HepG2 (cell line): Measurements from ENCODE around the gene CDKN2C. TPM values are rescaled to one million over a fixed set of nuclear protein-coding genes. Genes with fewer than 3 reads are reported as not detected.

Source experiments
- AGO2 ChIP-seq: fragments of 200-400 bp; formaldehyde crosslinking; optimal IDR thresholded peaks from 2 replicates; pipeline ENCODE3; 2017; ENCODE audit warnings: mild to moderate bottlenecking, low read depth, low read length, moderate library complexity
- BRCA1 ChIP-seq: sonication (generic); formaldehyde crosslinking; IDR thresholded peaks from 2 replicates; pipeline ENCODE4 v1.4.0; 2020; ENCODE audit warnings: missing genetic modification reagents
- CHD4 ChIP-seq: fragments of 200-600 bp; sonication (generic); IDR thresholded peaks from 2 replicates; pipeline ENCODE4 v1.7.0; 2017; ENCODE audit warnings: mild to moderate bottlenecking, low read length, borderline replicate concordance
- DMAP1 ChIP-seq: IDR thresholded peaks from 2 replicates; pipeline ENCODE4 v1.6.1; 2016
- DR1 ChIP-seq: sonication (generic); formaldehyde crosslinking; IDR thresholded peaks from 2 replicates; pipeline ENCODE4 v1.8.0; 2021; ENCODE audit warnings: mild to moderate bottlenecking, missing genetic modification reagents, inconsistent platforms
- EEA1 ChIP-seq: sonication (generic); formaldehyde crosslinking; IDR thresholded peaks from 2 replicates; pipeline ENCODE4 v1.5.1; 2020; ENCODE audit warnings: mild to moderate bottlenecking, missing genetic modification reagents, borderline replicate concordance
- EED ChIP-seq: sonication (generic); formaldehyde crosslinking; IDR thresholded peaks from 2 replicates; pipeline ENCODE4 v1.5.0; 2020; ENCODE audit warnings: mild to moderate bottlenecking, missing genetic modification reagents
- ESRRA ChIP-seq: sonication (generic); formaldehyde crosslinking; IDR thresholded peaks from 2 replicates; pipeline ENCODE4 v1.5.1; 2020; ENCODE audit warnings: mild to moderate bottlenecking, low read depth, missing genetic modification reagents
- ETV5 ChIP-seq: IDR thresholded peaks from 2 replicates; pipeline ENCODE4 v1.6.1; 2018; ENCODE audit warnings: missing biosample characterization, missing genetic modification reagents, inconsistent platforms, borderline replicate concordance
- FOXJ3 ChIP-seq: sonication (generic); formaldehyde crosslinking; IDR thresholded peaks from 2 replicates; pipeline ENCODE4 v1.4.0; 2020; ENCODE audit warnings: missing genetic modification reagents, mild to moderate bottlenecking, borderline replicate concordance
- GABPA ChIP-seq, 2 experiments: IDR thresholded peaks; 2 replicates each; pipeline ENCODE4 v1.6.1; 2011 to 2016; ENCODE audit warnings: low read depth in 2 of 2, low read length in 1 of 2, missing biosample characterization in 1 of 2, missing genetic modification characterization in 1 of 2
- HNF4A ChIP-seq: sonication (generic); formaldehyde crosslinking; IDR thresholded peaks from 2 replicates; pipeline ENCODE4 v1.4.0; 2020; ENCODE audit warnings: missing genetic modification reagents
- KAT7 ChIP-seq: IDR thresholded peaks from 2 replicates; pipeline ENCODE4 v1.6.1; 2018; ENCODE audit warnings: borderline replicate concordance, missing compliant biosample characterization
- KDM5A ChIP-seq: fragments of 200-600 bp; sonication (generic); IDR thresholded peaks from 2 replicates; pipeline ENCODE4 v1.7.0; 2018; ENCODE audit warnings: antibody characterized with exemption, mild to moderate bottlenecking, low read length, borderline replicate concordance
- KLF11 ChIP-seq: IDR thresholded peaks from 2 replicates; pipeline ENCODE4 v1.6.1; 2016; ENCODE audit warnings: missing compliant biosample characterization
- LCORL ChIP-seq, 2 experiments: fragments of 450-650 bp in 1 of 2; sonication (generic) in 1 of 2; formaldehyde crosslinking in 1 of 2; IDR thresholded peaks; 2 replicates each; pipeline versions ENCODE4 v1.5.0 to v1.6.1; 2017 to 2020; ENCODE audit warnings: antibody characterized with exemption in 1 of 2, missing genetic modification reagents in 1 of 2
- MBNL3 ChIP-seq: fragments of 250-450 bp; sonication (Bioruptor Pico); conservative IDR thresholded peaks from 2 replicates; pipeline ENCODE4 v1.8.0; 2022; ENCODE audit warnings: mild to moderate bottlenecking, inconsistent platforms
- MEF2D ChIP-seq: sonication (generic); formaldehyde crosslinking; IDR thresholded peaks from 2 replicates; pipeline ENCODE4 v1.5.1; 2020; ENCODE audit warnings: mild to moderate bottlenecking, missing genetic modification reagents
- MTA3 ChIP-seq: sonication (generic); formaldehyde crosslinking; IDR thresholded peaks from 2 replicates; pipeline ENCODE4 v1.4.0; 2020; ENCODE audit warnings: missing genetic modification reagents
- MTF1 ChIP-seq: sonication (generic); formaldehyde crosslinking; IDR thresholded peaks from 2 replicates; pipeline ENCODE4 v1.5.0; 2020; ENCODE audit warnings: missing genetic modification reagents
- SMYD3 ChIP-seq: sonication (generic); formaldehyde crosslinking; IDR thresholded peaks from 2 replicates; pipeline ENCODE4 v1.8.1; 2023; ENCODE audit warnings: mild to moderate bottlenecking, missing genetic modification reagents
- SP2 ChIP-seq: sonication (generic); formaldehyde crosslinking; IDR thresholded peaks from 2 replicates; pipeline ENCODE4 v1.5.1; 2020; ENCODE audit warnings: mild to moderate bottlenecking, missing genetic modification reagents
- ZKSCAN5 ChIP-seq: sonication (generic); formaldehyde crosslinking; IDR thresholded peaks from 2 replicates; pipeline ENCODE4 v1.5.1; 2020; ENCODE audit warnings: mild to moderate bottlenecking, missing genetic modification reagents
- ZNF34 ChIP-seq: sonication (generic); formaldehyde crosslinking; IDR thresholded peaks from 2 replicates; pipeline ENCODE4 v1.4.0; 2020; ENCODE audit warnings: mild to moderate bottlenecking, missing genetic modification reagents, borderline replicate concordance
- ZNF354B ChIP-seq: sonication (generic); formaldehyde crosslinking; IDR thresholded peaks from 2 replicates; pipeline ENCODE4 v1.8.0; 2022; ENCODE audit warnings: mild to moderate bottlenecking, missing genetic modification reagents
- ZNF441 ChIP-seq: sonication (generic); formaldehyde crosslinking; IDR thresholded peaks from 2 replicates; pipeline ENCODE4 v1.7.0; 2021; ENCODE audit warnings: missing genetic modification reagents, borderline replicate concordance
- ZNF564 ChIP-seq: sonication (generic); formaldehyde crosslinking; IDR thresholded peaks from 2 replicates; pipeline ENCODE4 v1.8.1; 2023; ENCODE audit warnings: mild to moderate bottlenecking, missing genetic modification reagents
- ZNF737 ChIP-seq: sonication (generic); formaldehyde crosslinking; IDR thresholded peaks from 2 replicates; pipeline ENCODE4 v1.5.0; 2020; ENCODE audit warnings: missing genetic modification reagents, mild to moderate bottlenecking, borderline replicate concordance
- ZNF773 ChIP-seq: sonication (generic); formaldehyde crosslinking; IDR thresholded peaks from 2 replicates; pipeline ENCODE4 v1.4.0; 2020; ENCODE audit warnings: missing genetic modification reagents, borderline replicate concordance
- ZSCAN21 ChIP-seq: sonication (generic); formaldehyde crosslinking; IDR thresholded peaks from 2 replicates; pipeline ENCODE4 v1.8.0; 2022; ENCODE audit warnings: mild to moderate bottlenecking, missing genetic modification reagents, moderate library complexity, borderline replicate concordance
- polyA plus RNA-seq, 8 experiments: library from polyadenylated mRNA; depleted of rRNA in 3 of 8; stranded (reverse) in 7 of 8; unstranded in 1 of 8; fragments of >200 nt; fragmentation: Illumina TruSeq in 4 of 8; extraction: Trizol in 4 of 8; gene quantifications; 2 replicates each; pipeline versions ENCODE4 v1.2.1 to v1.2.3, GENCODE V29; 2011 to 2016; ENCODE audit warnings: low read depth in 4 of 8, missing spikeins in 1 of 8, mixed read lengths in 1 of 8; ENCODE audit not compliant: insufficient read depth in 1 of 8
- total RNA-seq, 5 experiments: library from RNA; depleted of rRNA; stranded (reverse); fragments of >200 nt; fragmentation: Illumina TruSeq; extraction: Trizol; gene quantifications; 2 replicates each; pipeline ENCODE4 v1.2.3, GENCODE V29; 2016; ENCODE audit warnings: low read depth in 1 of 5
- TF ChIP-seq, protein P1 (sequence below): sonication (generic); formaldehyde crosslinking; IDR thresholded peaks from 2 replicates; pipeline ENCODE4 v1.4.0; 2020; ENCODE audit warnings: mild to moderate bottlenecking, missing genetic modification reagents
- TF ChIP-seq, protein P2 (sequence below): sonication (generic); formaldehyde crosslinking; IDR thresholded peaks from 2 replicates; pipeline ENCODE4 v1.4.0; 2020; ENCODE audit warnings: missing genetic modification reagents, low read depth, mild to moderate bottlenecking, borderline replicate concordance

The CDKN2C gene
- total and polyA plus RNA-seq, 2 of the 13 experiments (the other 11 are each of a cell fraction or from before 2014, with no cell fraction given), result 7.8 to 13.7 TPM

DNA sequence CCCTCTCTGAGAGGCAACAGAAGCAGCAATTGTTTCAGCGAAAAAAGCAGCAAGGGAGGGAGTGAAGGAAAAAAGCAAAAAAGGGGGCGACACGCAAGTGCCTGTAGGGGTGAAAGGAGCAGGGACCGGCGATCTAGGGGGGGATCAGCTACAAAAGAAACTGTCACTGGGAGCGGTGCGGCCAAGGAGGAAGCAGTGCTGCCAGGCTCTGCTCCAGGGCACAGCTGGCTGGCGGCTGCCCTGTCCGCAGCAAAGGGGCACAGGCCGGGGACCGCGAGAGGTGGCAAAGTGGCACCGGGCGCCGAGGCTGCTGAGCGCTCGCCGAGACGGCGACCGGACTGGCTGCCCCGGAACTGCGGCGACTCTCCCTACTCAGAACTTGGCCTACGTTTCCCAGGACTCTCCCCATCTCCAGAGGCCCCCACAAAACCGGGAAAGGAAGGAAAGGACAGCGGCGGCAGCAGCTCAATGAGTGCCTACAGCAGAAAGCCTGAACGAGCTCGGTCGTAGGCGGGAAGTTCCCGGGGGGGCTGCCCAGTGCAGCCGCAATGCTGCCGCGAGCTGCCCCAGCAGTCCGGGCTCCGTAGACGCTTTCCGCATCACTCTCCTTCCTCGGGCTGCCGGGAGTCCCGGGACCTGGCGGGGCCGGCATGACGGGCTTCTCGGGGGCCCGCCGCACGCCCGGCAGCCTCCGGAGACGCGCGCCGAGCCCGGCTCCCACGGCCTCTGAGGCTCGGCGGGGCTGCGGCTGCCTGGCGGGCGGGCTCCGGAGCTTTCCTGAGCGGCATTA is 1.0 kb upstream of the CDKN2C start (continued):
- TF ChIP-seq ZNF737 (CRISPR knock-in tag) (0 out of 2 replicates have a peak, but pooled peaks have one; percentile 37), ZNF354B (CRISPR knock-in tag) (no peak), MTF1 (no peak), ETV5 (no peak), ZNF564 (no peak), AGO2 (peak; percentile 39), ZNF441 (CRISPR knock-in tag) (0 out of 2 replicates have a peak, but pooled peaks have one; percentile 1), KLF11 (CRISPR knock-in tag) (no peak), ESRRA (peak; percentile 24; the same call in 1 of the 2 replicates), EED (peak; percentile 54; the same call in 1 of the 2 replicates), GABPA (IDR thresholded peaks at IDR 0.05; ENCODE audit: low read depth, low read length) (no peak), GABPA (CRISPR knock-in tag; IDR thresholded peaks at IDR 0.05; ENCODE audit: low read depth) (no peak), FOXJ3 (CRISPR knock-in tag) (no peak), KAT7 (peak; percentile 40; the same call in 1 of the 2 replicates), ZNF773 (no peak), ZKSCAN5 (CRISPR knock-in tag) (no peak), SMYD3 (CRISPR knock-in tag) (no peak), HNF4A (no peak), EEA1 (CRISPR knock-in tag) (no peak), LCORL (IDR thresholded peaks at IDR 0.05) (no peak), LCORL (CRISPR knock-in tag; IDR thresholded peaks at IDR 0.05) (no peak), CHD4 (no peak), KDM5A (peak; percentile 51), SP2 (CRISPR knock-in tag) (peak; percentile 12; the same call in 1 of the 2 replicates), DR1 (CRISPR knock-in tag) (0 out of 2 replicates have a peak, but pooled peaks have one; percentile 3), MBNL3 (CRISPR knock-in tag) (no peak), DMAP1 (0 out of 2 replicates have a peak, but pooled peaks have one; percentile 23), MEF2D (CRISPR knock-in tag) (no peak), MTA3 (CRISPR knock-in tag) (no peak), ZNF34 (CRISPR knock-in tag) (no peak), BRCA1 (no peak), ZSCAN21 (CRISPR knock-in tag) (no peak)
- TF ChIP-seq, protein P1, sequence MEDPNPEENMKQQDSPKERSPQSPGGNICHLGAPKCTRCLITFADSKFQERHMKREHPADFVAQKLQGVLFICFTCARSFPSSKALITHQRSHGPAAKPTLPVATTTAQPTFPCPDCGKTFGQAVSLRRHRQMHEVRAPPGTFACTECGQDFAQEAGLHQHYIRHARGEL (CRISPR knock-in tag), result peak; percentile 23; the same call in 1 of the 2 replicates
- TF ChIP-seq, protein P2, sequence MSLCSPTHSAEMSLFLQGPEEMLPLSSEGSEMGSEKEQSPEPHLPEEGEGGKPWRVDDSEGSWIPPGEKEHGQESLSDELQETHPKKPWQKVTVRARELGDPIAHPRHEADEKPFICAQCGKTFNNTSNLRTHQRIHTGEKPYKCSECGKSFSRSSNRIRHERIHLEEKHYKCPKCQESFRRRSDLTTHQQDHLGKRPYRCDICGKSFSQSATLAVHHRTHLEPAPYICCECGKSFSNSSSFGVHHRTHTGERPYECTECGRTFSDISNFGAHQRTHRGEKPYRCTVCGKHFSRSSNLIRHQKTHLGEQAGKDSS (CRISPR knock-in tag), result peak; percentile 31; the same call in 1 of the 2 replicates
